Hepatocyte (in vitro differentiated cells): ENCODE results near the gene KCNQ1.

Source experiments
- EZH2 ChIP-seq: fragments of 200-600 bp; sonication (generic); IDR thresholded peaks from 2 replicates; pipeline ENCODE4 v1.6.1; 2016; ENCODE audit warnings: antibody characterized with exemption, mild to moderate bottlenecking, borderline replicate concordance
- EZH2phosphoT487 ChIP-seq: fragments of 200-600 bp; sonication (generic); IDR thresholded peaks from one replicate; pipeline ENCODE4 v1.6.1; 2018; ENCODE audit warnings: antibody characterized with exemption, mild to moderate bottlenecking, low read depth, moderate library complexity; ENCODE audit not compliant: unreplicated experiment, severe bottlenecking
- TF ChIP-seq, protein P1 (sequence below): fragments of 200-600 bp; sonication (generic); IDR thresholded peaks from 2 replicates; pipeline ENCODE4 v1.5.1; 2016; ENCODE audit warnings: antibody characterized with exemption, mild to moderate bottlenecking; ENCODE audit not compliant: poor library complexity

GRCh38 chr11:2867142-2867541 lies 422.3 kb downstream of the KCNQ1 start:
- no peak for TF ChIP-seq EZH2phosphoT487
- TF ChIP-seq, protein P1, sequence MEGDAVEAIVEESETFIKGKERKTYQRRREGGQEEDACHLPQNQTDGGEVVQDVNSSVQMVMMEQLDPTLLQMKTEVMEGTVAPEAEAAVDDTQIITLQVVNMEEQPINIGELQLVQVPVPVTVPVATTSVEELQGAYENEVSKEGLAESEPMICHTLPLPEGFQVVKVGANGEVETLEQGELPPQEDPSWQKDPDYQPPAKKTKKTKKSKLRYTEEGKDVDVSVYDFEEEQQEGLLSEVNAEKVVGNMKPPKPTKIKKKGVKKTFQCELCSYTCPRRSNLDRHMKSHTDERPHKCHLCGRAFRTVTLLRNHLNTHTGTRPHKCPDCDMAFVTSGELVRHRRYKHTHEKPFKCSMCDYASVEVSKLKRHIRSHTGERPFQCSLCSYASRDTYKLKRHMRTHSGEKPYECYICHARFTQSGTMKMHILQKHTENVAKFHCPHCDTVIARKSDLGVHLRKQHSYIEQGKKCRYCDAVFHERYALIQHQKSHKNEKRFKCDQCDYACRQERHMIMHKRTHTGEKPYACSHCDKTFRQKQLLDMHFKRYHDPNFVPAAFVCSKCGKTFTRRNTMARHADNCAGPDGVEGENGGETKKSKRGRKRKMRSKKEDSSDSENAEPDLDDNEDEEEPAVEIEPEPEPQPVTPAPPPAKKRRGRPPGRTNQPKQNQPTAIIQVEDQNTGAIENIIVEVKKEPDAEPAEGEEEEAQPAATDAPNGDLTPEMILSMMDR: no peak
- TF ChIP-seq EZH2: no peak
